NCI-H146 treated with DMSO at 0.1 percent for 48 hours (cell line): ENCODE data around the gene VPS51.
A peak's percentile ranks its signal among the peaks of the same experiment; 100 is the strongest.

Experiments
- DNase-seq: peaks from one replicate; lab custom pipeline; 2025; ENCODE audit not compliant: unreplicated experiment; lab: John Stamatoyannopoulos, UW

VPS51 gene

GRCh38 chr11:65071907-65072630 lies 23.9 kb upstream of the VPS51 start:
- DNase-seq = no peak

GRCh38 chr11:65072631-65072966 lies 23.4 kb upstream of the VPS51 start:
- DNase-seq = no peak

- DNase-seq = no peak
These were observed 18.6 kb upstream of the VPS51 start for GRCh38 chr11:65077451-65077850.

GRCh38 chr11:65078151-65078550 lies 17.9 kb upstream of the VPS51 start:
- DNase-seq = no peak

- DNase-seq = no peak
These were observed 17.1 kb upstream of the VPS51 start for GRCh38 chr11:65078786-65079342.

- no peak for DNase-seq
These were observed 12.7 kb upstream of the VPS51 start for GRCh38 chr11:65083134-65083833.

- DNase-seq = peak; percentile 87
These were observed 12.0 kb upstream of the VPS51 start, which contains the start of the genes CDCA5 and ZFPL1 for GRCh38 chr11:65083834-65084597. Gene CDCA5, minus strand, starts transcription at chr11:65084040. Its CDS starts 62 bp downstream, at chr11:65083978. Gene ZFPL1, plus strand, starts transcription at chr11:65084222. Its CDS starts 477 bp downstream, at chr11:65084699.

GRCh38 chr11:65084598-65085375 lies 11.2 kb upstream of the VPS51 start:
- DNase-seq = no peak

- no peak for DNase-seq
These were observed 10.6 kb upstream of the VPS51 start for GRCh38 chr11:65085446-65085845.

- DNase-seq = no peak
These were observed 9.2 kb upstream of the VPS51 start for GRCh38 chr11:65086809-65087208.

GRCh38 chr11:65087216-65087615 lies 8.8 kb upstream of the VPS51 start:
- DNase-seq = no peak

- no peak for DNase-seq
These were observed 8.2 kb upstream of the VPS51 start for GRCh38 chr11:65087827-65088226.

- no peak for DNase-seq
These were observed 6.4 kb upstream of the VPS51 start for GRCh38 chr11:65089621-65090020.

- DNase-seq = no peak
These were observed 5.4 kb upstream of the VPS51 start for GRCh38 chr11:65090628-65091027.

- no peak for DNase-seq
These were observed 587 bp upstream of the VPS51 start for GRCh38 chr11:65095427-65095826.

GRCh38 chr11:65096926-65097325 lies 912 bp downstream of the VPS51 start:
- DNase-seq = no peak

- DNase-seq = no peak
These were observed 4.8 kb downstream of the VPS51 start for GRCh38 chr11:65100674-65101350.

- DNase-seq = no peak
These were observed 6.4 kb downstream of the VPS51 start for GRCh38 chr11:65102142-65103095.

GRCh38 chr11:65103476-65103875 lies 7.5 kb downstream of the VPS51 start:
- DNase-seq = no peak
